ENCODE measurements around the gene SLC35F4. TPM values are rescaled to one million over a fixed set of nuclear protein-coding genes. Genes with fewer than 3 reads are reported as not detected.

SLC35F4 gene
- total and polyA plus RNA-seq, 7 experiments from 2014 or later, result not detected

DNA sequence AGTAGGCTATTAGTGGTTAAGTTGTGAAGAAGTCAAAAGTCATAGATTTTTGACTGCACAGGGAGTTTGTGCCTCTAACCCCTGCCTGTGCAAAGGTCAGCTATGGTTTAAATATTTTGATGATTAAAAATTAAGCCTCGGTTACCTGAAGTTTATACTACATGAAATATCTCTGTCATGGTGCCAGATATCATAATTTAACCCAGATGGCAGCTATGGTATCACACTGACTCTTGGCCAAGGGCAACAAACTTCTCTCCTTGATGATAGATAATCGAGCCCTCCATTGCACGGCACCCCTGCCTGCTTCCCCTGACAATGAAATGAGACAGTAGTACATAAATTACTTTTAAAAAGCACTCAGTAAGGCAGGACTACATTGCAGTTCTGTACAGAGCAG is 80.8 kb downstream of the SLC35F4 start:
- peaks cover 13 to 54% (median 28%) of the 10 kb centered on the region in 11 donors for H3K9me3 Mint-ChIP-seq
- H3K36me3 Mint-ChIP-seq, result peaks cover 0 to 12% (median 0%) of the 10 kb centered on the region in 5 donors
- H3K36me3 ChIP-seq (ENCODE audit: control insufficient read depth in 2 of 3, insufficient read depth in 3 of 3, low read length in 3 of 3), result no peaks in the 10 kb centered on the region
- H3K27me3 Mint-ChIP-seq, result peaks cover 0 to 5% (median 0%) of the 10 kb centered on the region in 5 donors
- no peak overlapping the region for H3K4me3 ChIP-seq (ENCODE audit: low read length)
- no peak overlapping the region for H3K27ac Mint-ChIP-seq
- no peaks in the 10 kb centered on the region for H3K4me1 ChIP-seq (ENCODE audit: control insufficient read depth in 2 of 2, insufficient read depth in 2 of 2, low read length in 2 of 2)
- H3K9me3 ChIP-seq (ENCODE audit: control insufficient read depth in 2 of 3, low read length in 3 of 3), result peaks cover 0 to 5% (median 0%) of the 10 kb centered on the region in 3 experiments
- H3K27me3 ChIP-seq (ENCODE audit: control insufficient read depth in 2 of 2, insufficient read depth in 2 of 2, low read length in 2 of 2), result no peaks in the 10 kb centered on the region
- intact Hi-C loops (cut with micrococcal nuclease), result no loop called here
- no peaks in the 10 kb centered on the region for H3K4me1 Mint-ChIP-seq
- ATAC-seq (no peak), DNase-seq (no peak)
- H3K27ac ChIP-seq (ENCODE audit: low read depth, low read length), result no peak overlapping the region
- ChIA-PET CTCF (no interaction called here), POLR2A (no interaction called here)
- no peak overlapping the region for H3K4me3 Mint-ChIP-seq

DNA sequence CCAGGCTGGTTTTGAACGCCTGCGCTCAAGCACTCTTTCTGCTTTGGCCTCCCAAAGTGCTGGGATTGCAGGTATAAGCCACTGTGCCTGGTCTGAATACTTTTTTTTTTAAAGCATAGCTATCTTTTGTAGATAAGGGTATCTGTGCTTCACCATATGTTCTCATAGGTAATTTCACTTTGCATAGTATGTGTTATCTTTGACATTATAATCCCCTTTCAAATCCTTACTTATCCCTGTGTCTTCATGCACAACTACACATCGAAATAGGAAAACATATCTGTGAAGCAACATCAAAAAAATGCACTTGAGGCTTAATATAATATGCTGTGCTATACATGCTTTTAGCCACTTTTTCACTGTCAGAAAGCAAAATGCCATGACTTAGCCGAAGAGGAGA is 94.1 kb downstream of the SLC35F4 start:
- Histone ChIP-seq H3K4me3 (ENCODE audit: low read length) (no peak overlapping the region), H3K4me1 (ENCODE audit: control insufficient read depth in 2 of 2, insufficient read depth in 2 of 2, low read length in 2 of 2) (no peaks in the 10 kb centered on the region), H3K9me3 (ENCODE audit: control insufficient read depth in 2 of 3, low read length in 3 of 3) (no peaks in the 10 kb centered on the region), H3K36me3 (ENCODE audit: control insufficient read depth in 2 of 3, insufficient read depth in 3 of 3, low read length in 3 of 3) (no peaks in the 10 kb centered on the region), H3K27ac (ENCODE audit: low read depth, low read length) (no peak overlapping the region), H3K27me3 (ENCODE audit: control insufficient read depth in 2 of 2, insufficient read depth in 2 of 2, low read length in 2 of 2) (no peaks in the 10 kb centered on the region)
- DNase-seq (no peak), ATAC-seq (no peak)
- Mint-ChIP-seq H3K27me3 (peaks cover 0 to 13% (median 6%) of the 10 kb centered on the region in 5 donors), H3K4me1 (no peaks in the 10 kb centered on the region), H3K27ac (no peak overlapping the region), H3K36me3 (peaks cover 0 to 4% (median 0%) of the 10 kb centered on the region in 5 donors), H3K4me3 (no peak overlapping the region), H3K9me3 (peaks cover 0 to 20% (median 6%) of the 10 kb centered on the region in 11 donors)
- intact Hi-C loops (cut with micrococcal nuclease), result no loop called here
- POLR2A ChIA-PET, result no interaction called here
- CTCF ChIA-PET, result no interaction called here

- H3K36me3 ChIP-seq (ENCODE audit: control insufficient read depth in 2 of 3, insufficient read depth in 3 of 3, low read length in 3 of 3), result no peaks in the 10 kb centered on the region
- Mint-ChIP-seq H3K36me3 (no peaks in the 10 kb centered on the region), H3K9me3 (peaks cover 0 to 9% (median 0%) of the 10 kb centered on the region in 11 donors), H3K27ac (no peak overlapping the region), H3K4me3 (no peak overlapping the region), H3K27me3 (peaks cover 0 to 13% (median 6%) of the 10 kb centered on the region in 5 donors), H3K4me1 (no peaks in the 10 kb centered on the region)
- no peaks in the 10 kb centered on the region for H3K27me3 ChIP-seq (ENCODE audit: control insufficient read depth in 2 of 2, insufficient read depth in 2 of 2, low read length in 2 of 2)
- no peaks in the 10 kb centered on the region for H3K9me3 ChIP-seq (ENCODE audit: control insufficient read depth in 2 of 3, low read length in 3 of 3)
- H3K27ac ChIP-seq (ENCODE audit: low read depth, low read length), result no peak overlapping the region
- CTCF ChIA-PET, result no interaction called here
- H3K4me1 ChIP-seq (ENCODE audit: control insufficient read depth in 2 of 2, insufficient read depth in 2 of 2, low read length in 2 of 2), result no peaks in the 10 kb centered on the region
- POLR2A ChIA-PET, result no interaction called here
- no peak overlapping the region for H3K4me3 ChIP-seq (ENCODE audit: low read length)
- ATAC-seq (no peak), DNase-seq (no peak)
- intact Hi-C loops (cut with micrococcal nuclease), result no loop called here
Measured at GRCh38 chr14:57769863-57770523, 95.9 kb downstream of the SLC35F4 start.

DNA sequence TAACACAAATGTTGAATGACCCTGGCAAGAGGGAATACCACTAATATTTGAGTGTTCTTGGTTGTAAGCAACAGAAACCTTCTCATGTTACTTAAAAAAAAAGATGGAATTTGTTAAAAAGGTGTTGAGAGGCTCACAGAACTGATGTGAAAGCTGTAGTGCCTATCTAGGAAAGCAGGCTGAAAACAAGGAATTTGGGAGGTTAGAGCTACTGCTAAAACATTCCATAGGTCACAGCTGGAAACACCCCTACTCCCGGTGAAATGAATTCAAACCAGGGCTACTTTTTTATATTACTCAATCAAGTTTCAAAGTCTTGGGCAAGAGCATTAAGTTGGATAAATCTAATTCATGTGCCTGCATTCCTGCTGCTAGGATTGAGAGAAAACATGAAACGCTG is 104.1 kb downstream of the SLC35F4 start:
- intact Hi-C loops (cut with micrococcal nuclease), result no loop called here
- H3K27me3 Mint-ChIP-seq, result peaks cover 0 to 11% (median 5%) of the 10 kb centered on the region in 5 donors
- ChIA-PET POLR2A (no interaction called here), CTCF (no interaction called here)
- Histone ChIP-seq H3K4me1 (ENCODE audit: control insufficient read depth in 2 of 2, insufficient read depth in 2 of 2, low read length in 2 of 2) (no peaks in the 10 kb centered on the region), H3K27me3 (ENCODE audit: control insufficient read depth in 2 of 2, insufficient read depth in 2 of 2, low read length in 2 of 2) (no peaks in the 10 kb centered on the region), H3K27ac (ENCODE audit: low read depth, low read length) (no peak overlapping the region), H3K4me3 (ENCODE audit: low read length) (no peak overlapping the region), H3K36me3 (ENCODE audit: control insufficient read depth in 2 of 3, insufficient read depth in 3 of 3, low read length in 3 of 3) (no peaks in the 10 kb centered on the region), H3K9me3 (ENCODE audit: control insufficient read depth in 2 of 3, low read length in 3 of 3) (no peaks in the 10 kb centered on the region)
- no peak for ATAC-seq
- H3K27ac Mint-ChIP-seq, result no peak overlapping the region
- peaks cover 0 to 6% (median 3%) of the 10 kb centered on the region in 11 donors for H3K9me3 Mint-ChIP-seq
- H3K4me1 Mint-ChIP-seq, result no peaks in the 10 kb centered on the region
- no peak for DNase-seq
- no peak overlapping the region for H3K4me3 Mint-ChIP-seq
- H3K36me3 Mint-ChIP-seq, result peaks cover 0 to 3% (median 0%) of the 10 kb centered on the region in 5 donors

GRCh38 chr14:57760896-57761295 is 105.0 kb downstream of the SLC35F4 start:
- no peaks in the 10 kb centered on the region for H3K9me3 ChIP-seq (ENCODE audit: control insufficient read depth in 2 of 3, low read length in 3 of 3)
- ChIA-PET POLR2A (no interaction called here), CTCF (no interaction called here)
- Mint-ChIP-seq H3K27ac (no peak overlapping the region), H3K4me3 (no peak overlapping the region), H3K4me1 (no peaks in the 10 kb centered on the region), H3K9me3 (peaks cover 0 to 6% (median 2%) of the 10 kb centered on the region in 11 donors), H3K27me3 (peaks cover 0 to 11% (median 5%) of the 10 kb centered on the region in 5 donors), H3K36me3 (peaks cover 0 to 3% (median 0%) of the 10 kb centered on the region in 5 donors)
- intact Hi-C loops (cut with micrococcal nuclease), result no loop called here
- no peak overlapping the region for H3K27ac ChIP-seq (ENCODE audit: low read depth, low read length)
- DNase-seq (no peak), ATAC-seq (no peak)
- H3K36me3 ChIP-seq (ENCODE audit: control insufficient read depth in 2 of 3, insufficient read depth in 3 of 3, low read length in 3 of 3), result no peaks in the 10 kb centered on the region
- no peaks in the 10 kb centered on the region for H3K4me1 ChIP-seq (ENCODE audit: control insufficient read depth in 2 of 2, insufficient read depth in 2 of 2, low read length in 2 of 2)
- H3K27me3 ChIP-seq (ENCODE audit: control insufficient read depth in 2 of 2, insufficient read depth in 2 of 2, low read length in 2 of 2), result no peaks in the 10 kb centered on the region
- H3K4me3 ChIP-seq (ENCODE audit: low read length), result no peak overlapping the region

DNA sequence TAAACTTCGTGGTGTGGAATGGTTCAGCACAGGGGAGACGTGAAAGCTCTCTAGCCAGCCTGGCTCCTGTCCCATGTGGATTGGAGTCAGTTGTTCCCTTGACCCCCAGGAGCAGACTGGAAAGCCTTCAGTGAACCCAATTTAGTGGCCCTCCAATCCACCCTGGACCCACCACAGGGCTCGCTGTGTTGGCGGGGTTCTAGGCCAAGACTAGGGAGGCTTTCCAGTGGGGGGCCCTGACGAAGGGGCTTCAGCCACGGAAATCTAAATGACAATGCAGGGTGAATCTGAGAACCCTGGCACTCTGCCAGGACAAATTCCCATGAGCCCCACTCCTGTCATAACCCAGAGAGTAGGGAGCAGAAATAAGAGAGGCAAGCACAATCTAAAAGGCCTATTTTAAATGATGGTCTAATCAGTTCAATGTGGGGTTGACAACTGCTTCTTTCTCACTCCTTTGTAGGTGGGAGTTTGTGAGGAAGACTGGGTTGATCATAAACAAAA is 110.8 kb downstream of the SLC35F4 start:
- Histone ChIP-seq H3K4me3 (ENCODE audit: low read length) (no peak overlapping the region), H3K9me3 (ENCODE audit: control insufficient read depth in 2 of 3, low read length in 3 of 3) (no peaks in the 10 kb centered on the region), H3K27ac (ENCODE audit: low read depth, low read length) (no peak overlapping the region), H3K27me3 (ENCODE audit: control insufficient read depth in 2 of 2, insufficient read depth in 2 of 2, low read length in 2 of 2) (no peaks in the 10 kb centered on the region), H3K4me1 (ENCODE audit: control insufficient read depth in 2 of 2, insufficient read depth in 2 of 2, low read length in 2 of 2) (no peaks in the 10 kb centered on the region), H3K36me3 (ENCODE audit: control insufficient read depth in 2 of 3, insufficient read depth in 3 of 3, low read length in 3 of 3) (no peaks in the 10 kb centered on the region)
- Mint-ChIP-seq H3K4me3 (no peak overlapping the region), H3K27ac (no peak overlapping the region), H3K36me3 (no peaks in the 10 kb centered on the region), H3K4me1 (no peaks in the 10 kb centered on the region), H3K9me3 (peaks cover 0 to 4% (median 0%) of the 10 kb centered on the region in 11 donors), H3K27me3 (peaks cover 0 to 3% (median 0%) of the 10 kb centered on the region in 5 donors)
- no peak for DNase-seq
- intact Hi-C loops (cut with micrococcal nuclease), result no loop called here
- CTCF ChIA-PET, result no interaction called here
- POLR2A ChIA-PET, result no interaction called here
- ATAC-seq, result no peak

DNA sequence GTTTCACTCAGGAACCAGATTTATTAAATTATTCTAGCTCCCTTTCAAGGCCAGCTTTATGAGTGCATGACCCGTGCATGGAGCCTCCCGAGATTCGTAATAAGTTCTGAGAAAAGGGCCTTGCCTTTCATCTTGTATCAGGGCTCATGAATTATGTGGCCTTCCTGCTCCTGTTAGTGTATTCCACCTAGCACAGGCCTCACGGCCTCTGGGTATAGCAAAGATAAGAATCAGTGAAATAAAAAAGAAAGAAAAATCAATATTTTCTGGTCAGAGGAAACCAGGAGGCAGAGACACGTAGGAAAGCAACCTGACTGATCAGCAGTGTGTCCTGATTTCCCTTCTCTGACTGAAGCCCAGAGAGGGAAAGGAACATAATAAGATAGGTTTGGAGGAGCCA is 111.4 kb downstream of the SLC35F4 start:
- POLR2A ChIA-PET, result no interaction called here
- Histone ChIP-seq H3K4me3 (ENCODE audit: low read length) (no peak overlapping the region), H3K36me3 (ENCODE audit: control insufficient read depth in 2 of 3, insufficient read depth in 3 of 3, low read length in 3 of 3) (no peaks in the 10 kb centered on the region), H3K4me1 (ENCODE audit: control insufficient read depth in 2 of 2, insufficient read depth in 2 of 2, low read length in 2 of 2) (no peaks in the 10 kb centered on the region), H3K9me3 (ENCODE audit: control insufficient read depth in 2 of 3, low read length in 3 of 3) (no peaks in the 10 kb centered on the region), H3K27ac (ENCODE audit: low read depth, low read length) (no peak overlapping the region), H3K27me3 (ENCODE audit: control insufficient read depth in 2 of 2, insufficient read depth in 2 of 2, low read length in 2 of 2) (no peaks in the 10 kb centered on the region)
- intact Hi-C loops (cut with micrococcal nuclease), result no loop called here
- ATAC-seq (no peak), DNase-seq (no peak)
- H3K4me3 Mint-ChIP-seq, result no peak overlapping the region
- H3K27ac Mint-ChIP-seq, result no peak overlapping the region
- CTCF ChIA-PET, result no interaction called here
- H3K36me3 Mint-ChIP-seq, result no peaks in the 10 kb centered on the region
- peaks cover 0 to 3% (median 0%) of the 10 kb centered on the region in 5 donors for H3K27me3 Mint-ChIP-seq
- peaks cover 0 to 4% (median 0%) of the 10 kb centered on the region in 11 donors for H3K9me3 Mint-ChIP-seq
- no peaks in the 10 kb centered on the region for H3K4me1 Mint-ChIP-seq
